Measurements from ENCODE around the gene GNAZ. TPM values are rescaled to one million over a fixed set of nuclear protein-coding genes. Genes with fewer than 3 reads are reported as not detected.

GNAZ gene
- total and polyA plus RNA-seq, 2 donors (not counting 1 experiment from before 2014, with no cell fraction given), result 2.8 to 9.1 TPM

- POLR2A ChIA-PET, result no interaction called here
- intact Hi-C loops (cut with micrococcal nuclease), result loop anchor here (10.0 kb wide), 1 partner anchor 77 kb away; no protein-coding TSS in a partner anchor
Observed at GRCh38 chr22:23058063-23058462, 12.3 kb upstream of the GNAZ start.

More at GRCh38 chr22:23058063-23058462, 12.3 kb upstream of the GNAZ start:
- DNase-seq (no peak), ATAC-seq (ENCODE audit: low read depth) (no peak)
- Histone ChIP-seq H3K4me2 (replicated peaks; ENCODE audit: low read depth, low read length, poor library complexity, severe bottlenecking) (no peak overlapping the region), H3K27ac (ENCODE audit: low read length in 2 of 2) (no peak overlapping the region), H3K79me2 (ENCODE audit: control insufficient read depth, insufficient read depth, low read length) (no peaks in the 10 kb centered on the region), H3K9me3 (ENCODE audit: control extremely low read depth in 1 of 3, control insufficient read depth in 2 of 3, insufficient read depth in 1 of 3, low read length in 2 of 3) (peaks cover 0 to 8% (median 2%) of the 10 kb centered on the region in 3 donors), H3K36me3 (replicated peaks in 1 of 2; ENCODE audit: control extremely low read depth in 1 of 2, control insufficient read depth in 1 of 2, extremely low read depth in 1 of 2, insufficient read depth in 2 of 2, low read length in 1 of 2) (no peaks in the 10 kb centered on the region), H3K4me3 (ENCODE audit: control extremely low read depth in 1 of 5, extremely low read depth in 1 of 5, insufficient read depth in 1 of 5, low read depth in 2 of 5, low read length in 4 of 5) (no peak overlapping the region), H2AFZ (ENCODE audit: insufficient read depth, low read depth, low read length, poor library complexity, severe bottlenecking) (no peak overlapping the region), H3K27me3 (replicated peaks in 1 of 4; ENCODE audit: control extremely low read depth in 1 of 4, control insufficient read depth in 3 of 4, insufficient read depth in 4 of 4, low read length in 3 of 4) (no peaks in the 10 kb centered on the region), H4K20me1 (ENCODE audit: control insufficient read depth, insufficient read depth, low read length, poor library complexity, severe bottlenecking) (no peaks in the 10 kb centered on the region), H3K9ac (ENCODE audit: low read length) (no peak overlapping the region), H3K4me1 (ENCODE audit: control insufficient read depth in 2 of 2, insufficient read depth in 2 of 2, low read length in 2 of 2) (peaks cover 16 to 28% of the 10 kb centered on the region in 2 donors)
- Mint-ChIP-seq H3K9me3 (ENCODE audit: insufficient read depth) (peaks cover 13% of the 10 kb centered on the region), H3K27me3 (no peaks in the 10 kb centered on the region), H3K4me3 (no peak overlapping the region), H3K4me1 (peaks cover 27% of the 10 kb centered on the region), H3K27ac (no peak overlapping the region)
- TF ChIP-seq CTCF (IDR thresholded peaks at IDR 0.05) (no peak), EZH2 (IDR thresholded peaks at IDR 0.05; ENCODE audit: borderline replicate concordance, insufficient read depth, low read depth, low read length, poor library complexity, severe bottlenecking) (no peak)
- CTCF ChIA-PET, result no interaction called here
- WGBS (ENCODE audit: insufficient coverage), result 73% methylated on average over 1 of the region's 2 CpGs

Measured in B cell (primary cell).